H9 (cell line): Measurements from ENCODE around the gene DIP2C. TPM values are rescaled to one million over a fixed set of nuclear protein-coding genes. Genes with fewer than 3 reads are reported as not detected.

Source experiments
- DNase-seq: peaks from one replicate; pipeline ENCODE4 v3.0.0-alpha.2; 2017
- H2AFZ ChIP-seq: one replicate; pipeline ENCODE4 v1.6.1; 2013; ENCODE audit warnings: mild to moderate bottlenecking, low read length, control low read depth, moderate library complexity
- H2AK5ac ChIP-seq: 2 replicates; pipeline ENCODE4 v1.6.1; 2013; ENCODE audit warnings: low read length, control low read depth, mixed read lengths; ENCODE audit not compliant: insufficient read length
- H2BK120ac ChIP-seq: one replicate; pipeline ENCODE4 v1.6.1; 2013; ENCODE audit warnings: low read depth, mild to moderate bottlenecking, low read length, control low read depth, inconsistent platforms; ENCODE audit not compliant: poor library complexity, severe bottlenecking
- H2BK12ac ChIP-seq: 2 replicates; pipeline ENCODE4 v1.6.1; 2013; ENCODE audit warnings: low read length, control low read depth, mixed read lengths, low read depth; ENCODE audit not compliant: insufficient read length
- H2BK15ac ChIP-seq: 2 replicates; pipeline ENCODE4 v1.6.1; 2013; ENCODE audit warnings: low read depth, low read length, control low read depth
- H2BK20ac ChIP-seq: one replicate; pipeline ENCODE4 v1.6.1; 2013; ENCODE audit warnings: low read depth, mild to moderate bottlenecking, low read length, control low read depth, inconsistent platforms; ENCODE audit not compliant: poor library complexity, severe bottlenecking
- H2BK5ac ChIP-seq: 2 replicates; pipeline ENCODE4 v1.6.1; 2013; ENCODE audit warnings: low read length, control low read depth, mixed read lengths; ENCODE audit not compliant: insufficient read length
- H3K14ac ChIP-seq: 2 replicates; pipeline ENCODE4 v1.6.1; 2013; ENCODE audit warnings: low read length, control low read depth; ENCODE audit not compliant: insufficient read depth
- H3K18ac ChIP-seq: 2 replicates; pipeline ENCODE4 v1.6.1; 2013; ENCODE audit warnings: low read depth, mild to moderate bottlenecking, mixed read lengths, low read length, control low read depth; ENCODE audit not compliant: insufficient read length
- H3K23ac ChIP-seq: 2 replicates; pipeline ENCODE4 v1.6.1; 2013; ENCODE audit warnings: low read length, control low read depth, mixed read lengths, low read depth; ENCODE audit not compliant: insufficient read length
- H3K23me2 ChIP-seq: 2 replicates; pipeline ENCODE4 v1.6.1; 2013; ENCODE audit warnings: low read depth, mild to moderate bottlenecking, mixed read lengths, low read length, control low read depth; ENCODE audit not compliant: insufficient read length, poor library complexity, severe bottlenecking
- H3K27ac ChIP-seq: 2 replicates; pipeline ENCODE4 v1.5.1; 2013; ENCODE audit warnings: low read length, control low read depth, mixed read lengths, low read depth; ENCODE audit not compliant: insufficient read length
- H3K27me3 ChIP-seq: 2 replicates; pipeline ENCODE4 v1.6.1; 2013; ENCODE audit warnings: low read length, control low read depth, inconsistent platforms; ENCODE audit not compliant: insufficient read depth
- H3K4ac ChIP-seq: 2 replicates; pipeline ENCODE4 v1.6.1; 2013; ENCODE audit warnings: low read depth, mild to moderate bottlenecking, control low read depth, inconsistent platforms, low read length, moderate library complexity
- H3K4me1 ChIP-seq: 2 replicates; pipeline ENCODE4 v1.6.1; 2013; ENCODE audit warnings: low read length, control low read depth, inconsistent platforms; ENCODE audit not compliant: insufficient read depth
- H3K4me2 ChIP-seq: 2 replicates; pipeline ENCODE4 v1.6.1; 2013; ENCODE audit warnings: low read length, control low read depth, mixed read lengths; ENCODE audit not compliant: insufficient read length, insufficient read depth
- H3K56ac ChIP-seq: 2 replicates; pipeline ENCODE4 v1.6.1; 2013; ENCODE audit warnings: low read depth, mild to moderate bottlenecking, mixed read lengths, low read length, control low read depth; ENCODE audit not compliant: insufficient read length
- H3K79me1 ChIP-seq: 2 replicates; pipeline ENCODE4 v1.6.1; 2013; ENCODE audit warnings: low read depth, mild to moderate bottlenecking, moderate library complexity, low read length, control low read depth, inconsistent platforms; ENCODE audit not compliant: insufficient read depth, poor library complexity, severe bottlenecking
- H3K79me2 ChIP-seq: 2 replicates; pipeline ENCODE4 v1.6.1; 2013; ENCODE audit warnings: low read length, control low read depth, inconsistent platforms; ENCODE audit not compliant: insufficient read depth
- H3K9ac ChIP-seq: 2 replicates; pipeline ENCODE4 v1.6.1; 2013; ENCODE audit warnings: low read length, control low read depth, mixed read lengths; ENCODE audit not compliant: insufficient read length; ENCODE audit errors: extremely low read depth
- H3K9me3 ChIP-seq: one replicate; pipeline ENCODE4 v1.6.1; 2013; ENCODE audit warnings: low read depth, low read length, inconsistent platforms; ENCODE audit not compliant: control insufficient read depth
- H3T11ph ChIP-seq: one replicate; pipeline ENCODE4 v1.6.1; 2013; ENCODE audit warnings: mild to moderate bottlenecking, low read length, control low read depth, inconsistent platforms
- H4K20me1 ChIP-seq: one replicate; pipeline ENCODE4 v1.6.1; 2013; ENCODE audit not compliant: control insufficient read depth, insufficient read length, insufficient read depth
- H4K5ac ChIP-seq: 2 replicates; pipeline ENCODE4 v1.6.1; 2013; ENCODE audit warnings: low read depth, mild to moderate bottlenecking, mixed read lengths, low read length, control low read depth; ENCODE audit not compliant: insufficient read length
- H4K8ac ChIP-seq: replicated peaks from 2 replicates; pipeline ENCODE4 v1.6.1; 2013; ENCODE audit warnings: low read length, control low read depth, mixed read lengths, low read depth; ENCODE audit not compliant: insufficient read length
- H4K91ac ChIP-seq: 2 replicates; pipeline ENCODE4 v1.6.1; 2013; ENCODE audit warnings: low read depth, mild to moderate bottlenecking, moderate library complexity, mixed read lengths, low read length, control low read depth; ENCODE audit not compliant: insufficient read length
- H3K27ac Mint-ChIP-seq, 3 experiments: 2 replicates in 2 of 3; 3 replicates in 1 of 3; pipeline ENCODE4 v1.8.0; 2020 to 2021; ENCODE audit warnings: mixed read lengths in 3 of 3, mild to moderate bottlenecking in 1 of 3, moderate library complexity in 1 of 3
- H3K27me3 Mint-ChIP-seq: 2 replicates; pipeline ENCODE4 v1.8.0; 2021; ENCODE audit warnings: low read depth, mild to moderate bottlenecking, moderate library complexity, mixed read lengths
- H3K36me3 Mint-ChIP-seq, 3 experiments: 2 replicates in 2 of 3; 3 replicates in 1 of 3; pipeline ENCODE4 v1.8.0; 2020 to 2021; ENCODE audit warnings: low read depth in 3 of 3, mixed read lengths in 3 of 3; ENCODE audit not compliant: insufficient read depth in 1 of 3
- H3K4me1 Mint-ChIP-seq, 2 experiments: 2 replicates each; pipeline ENCODE4 v1.8.0; 2020; ENCODE audit warnings: mixed read lengths in 2 of 2
- H3K4me3 Mint-ChIP-seq, 2 experiments: 2 replicates in 1 of 2; 3 replicates in 1 of 2; pipeline ENCODE4 v1.8.0; 2020 to 2021; ENCODE audit warnings: mild to moderate bottlenecking in 2 of 2, mixed read lengths in 2 of 2, moderate library complexity in 1 of 2
- H3K9me3 Mint-ChIP-seq, 2 experiments: 2 replicates in 1 of 2; 3 replicates in 1 of 2; pipeline ENCODE4 v1.8.0; 2020; ENCODE audit warnings: mild to moderate bottlenecking in 2 of 2, mixed read lengths in 2 of 2, moderate library complexity in 1 of 2
- WGBS: extraction: QIAGEN DNeasy Blood & Tissue Kit; methylation state at CpG from one replicate; pipeline ENCODE4 v1.1.7; 2013; ENCODE audit warnings: missing lambda C conversion rate, low lambda C conversion rate, mixed read lengths; ENCODE audit not compliant: insufficient read length; ENCODE audit errors: extremely low coverage; 5-methylcytosine and 5-hydroxymethylcytosine counted together
- total RNA-seq: library from RNA; stranded (reverse); gene quantifications from 2 replicates; pipeline ENCODE4 v1.2.1, GENCODE V29; 2021
- TF ChIP-seq, protein P1 (sequence below): fragments of 200-600 bp; sonication (generic); conservative IDR thresholded peaks from 3 replicates; pipeline ENCODE4 v1.8.0; 2021; ENCODE audit warnings: antibody characterized with exemption, mild to moderate bottlenecking

The DIP2C gene
- total RNA-seq, 1 experiment from 2014 or later = 7.9 TPM

DNA sequence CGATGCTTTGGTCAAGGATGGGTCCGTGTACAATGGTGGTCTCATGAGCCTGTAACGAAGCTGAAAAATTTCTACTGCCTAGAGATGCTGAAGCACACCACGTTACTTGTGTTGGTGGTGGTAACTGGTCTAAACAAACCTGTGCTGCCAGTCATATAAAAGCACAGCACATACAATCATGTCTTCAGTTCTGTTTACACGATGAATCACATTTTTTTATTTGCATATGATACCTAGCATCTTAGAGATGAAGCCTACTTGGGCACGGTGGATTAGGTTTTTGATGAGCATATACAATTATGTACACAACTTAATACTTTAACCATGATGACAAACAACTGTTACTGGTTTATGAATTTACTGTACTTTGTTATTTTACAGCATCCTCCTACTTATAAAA, 353.2 kb downstream of the DIP2C start:
- peaks cover 15 to 20% (median 19%) of the 10 kb centered on the region in 3 experiments for H3K36me3 Mint-ChIP-seq
- H3K4me1 Mint-ChIP-seq = no peaks in the 10 kb centered on the region
- Histone ChIP-seq H3K23ac (no peak overlapping the region), H2BK120ac (no peak overlapping the region), H2BK5ac (no peak overlapping the region), H4K5ac (no peak overlapping the region), H3K27me3 (no peaks in the 10 kb centered on the region), H3K4me2 (no peak overlapping the region), H3K27ac (no peak overlapping the region), H3K9ac (no peak overlapping the region), H2BK20ac (no peak overlapping the region), H4K20me1 (no peaks in the 10 kb centered on the region), H3K79me1 (no peaks in the 10 kb centered on the region), H4K91ac (no peak overlapping the region), H2AFZ (no peak overlapping the region), H3K79me2 (no peaks in the 10 kb centered on the region), H2BK12ac (no peak overlapping the region), H3K9me3 (no peaks in the 10 kb centered on the region), H2AK5ac (no peak overlapping the region), H3K18ac (no peak overlapping the region), H3T11ph (no peak overlapping the region), H3K4ac (no peak overlapping the region), H3K23me2 (no peaks in the 10 kb centered on the region), H2BK15ac (no peak overlapping the region), H4K8ac (no peak overlapping the region), H3K4me1 (no peaks in the 10 kb centered on the region), H3K14ac (no peak overlapping the region), H3K56ac (no peak overlapping the region)
- H3K27me3 Mint-ChIP-seq = no peaks in the 10 kb centered on the region
- WGBS = no CpG with 5 or more reads among the region's 6 CpGs
- peaks cover 0 to 2% of the 10 kb centered on the region in 2 experiments; a peak in 1 of 5 replicates for H3K9me3 Mint-ChIP-seq
- no peak for DNase-seq
- no peak overlapping the region for H3K27ac Mint-ChIP-seq
- TF ChIP-seq, protein P1, sequence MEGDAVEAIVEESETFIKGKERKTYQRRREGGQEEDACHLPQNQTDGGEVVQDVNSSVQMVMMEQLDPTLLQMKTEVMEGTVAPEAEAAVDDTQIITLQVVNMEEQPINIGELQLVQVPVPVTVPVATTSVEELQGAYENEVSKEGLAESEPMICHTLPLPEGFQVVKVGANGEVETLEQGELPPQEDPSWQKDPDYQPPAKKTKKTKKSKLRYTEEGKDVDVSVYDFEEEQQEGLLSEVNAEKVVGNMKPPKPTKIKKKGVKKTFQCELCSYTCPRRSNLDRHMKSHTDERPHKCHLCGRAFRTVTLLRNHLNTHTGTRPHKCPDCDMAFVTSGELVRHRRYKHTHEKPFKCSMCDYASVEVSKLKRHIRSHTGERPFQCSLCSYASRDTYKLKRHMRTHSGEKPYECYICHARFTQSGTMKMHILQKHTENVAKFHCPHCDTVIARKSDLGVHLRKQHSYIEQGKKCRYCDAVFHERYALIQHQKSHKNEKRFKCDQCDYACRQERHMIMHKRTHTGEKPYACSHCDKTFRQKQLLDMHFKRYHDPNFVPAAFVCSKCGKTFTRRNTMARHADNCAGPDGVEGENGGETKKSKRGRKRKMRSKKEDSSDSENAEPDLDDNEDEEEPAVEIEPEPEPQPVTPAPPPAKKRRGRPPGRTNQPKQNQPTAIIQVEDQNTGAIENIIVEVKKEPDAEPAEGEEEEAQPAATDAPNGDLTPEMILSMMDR = no peak
- no peak overlapping the region for H3K4me3 Mint-ChIP-seq
